Astrocyte (in vitro differentiated cells and primary cell): ENCODE data around the gene MAP2K7. TPM values are rescaled to one million over a fixed set of nuclear protein-coding genes. Genes with fewer than 3 reads are reported as not detected.

ENCODE experiments used
- DNase-seq: peaks from one replicate; pipeline ENCODE4 v3.0.0-alpha.2; 2010; ENCODE audit warnings: low read depth
- FAIRE-seq: peaks from 2 replicates; lab custom pipeline; 2011; peaks lifted over from hg19 to GRCh38; lab: Jason Lieb, UNC
- H2AFZ ChIP-seq: 2 replicates; pipeline ENCODE4 v1.6.0; 2012; ENCODE audit warnings: low read depth, low read length, inconsistent platforms
- H3K27ac ChIP-seq: 2 replicates; pipeline ENCODE4 v1.5.1; 2011; ENCODE audit warnings: low read depth, low read length, inconsistent platforms
- H3K27me3 ChIP-seq: 2 replicates; pipeline ENCODE4 v1.6.0; 2011; ENCODE audit warnings: low read length, inconsistent platforms; ENCODE audit not compliant: insufficient read depth
- H3K36me3 ChIP-seq: 2 replicates; pipeline ENCODE4 v1.5.1; 2011; ENCODE audit warnings: low read length, inconsistent platforms; ENCODE audit not compliant: insufficient read depth
- H3K4me1 ChIP-seq: 2 replicates; pipeline ENCODE4 v1.5.1; 2011; ENCODE audit warnings: low read length, inconsistent platforms; ENCODE audit not compliant: insufficient read depth
- H3K4me2 ChIP-seq: 2 replicates; pipeline ENCODE4 v1.6.0; 2012; ENCODE audit warnings: low read length, inconsistent platforms
- H3K4me3 ChIP-seq: 2 replicates; pipeline ENCODE4 v1.5.1; 2011; ENCODE audit warnings: low read depth, mild to moderate bottlenecking, low read length, inconsistent platforms; ENCODE audit not compliant: insufficient read depth
- H3K79me2 ChIP-seq: 2 replicates; pipeline ENCODE4 v1.6.0; 2012; ENCODE audit warnings: mild to moderate bottlenecking, low read length, inconsistent platforms; ENCODE audit not compliant: insufficient read depth
- H3K9ac ChIP-seq: 2 replicates; pipeline ENCODE4 v1.6.0; 2012; ENCODE audit warnings: mild to moderate bottlenecking, low read length, inconsistent platforms
- H3K9me3 ChIP-seq: 2 replicates; pipeline ENCODE4 v1.5.1; 2012; ENCODE audit warnings: low read depth, mild to moderate bottlenecking, low read length, inconsistent platforms; ENCODE audit not compliant: insufficient read depth
- H4K20me1 ChIP-seq: 2 replicates; pipeline ENCODE4 v1.6.0; 2012; ENCODE audit warnings: low read length, inconsistent platforms; ENCODE audit not compliant: insufficient read depth
- H3K27ac Mint-ChIP-seq: one replicate; pipeline ENCODE4 v1.8.0; 2021; ENCODE audit warnings: mild to moderate bottlenecking, mixed read lengths; ENCODE audit not compliant: unreplicated experiment
- H3K27me3 Mint-ChIP-seq: one replicate; pipeline ENCODE4 v1.8.0; 2021; ENCODE audit warnings: low read depth, mixed read lengths; ENCODE audit not compliant: unreplicated experiment
- H3K36me3 Mint-ChIP-seq: one replicate; pipeline ENCODE4 v1.8.0; 2021; ENCODE audit warnings: low read depth, mixed read lengths; ENCODE audit not compliant: unreplicated experiment
- H3K4me1 Mint-ChIP-seq: one replicate; pipeline ENCODE4 v1.8.0; 2021; ENCODE audit warnings: low read depth, mixed read lengths; ENCODE audit not compliant: unreplicated experiment
- H3K4me3 Mint-ChIP-seq: one replicate; pipeline ENCODE4 v1.8.0; 2021; ENCODE audit warnings: mild to moderate bottlenecking, moderate library complexity, mixed read lengths; ENCODE audit not compliant: unreplicated experiment
- H3K9me3 Mint-ChIP-seq: one replicate; pipeline ENCODE4 v1.8.0; 2021; ENCODE audit warnings: mild to moderate bottlenecking, mixed read lengths; ENCODE audit not compliant: unreplicated experiment
- CTCF ChIP-seq: IDR thresholded peaks from 2 replicates; pipeline ENCODE4 v1.5.1; 2011; ENCODE audit warnings: low read depth, mild to moderate bottlenecking, inconsistent platforms, low read length, moderate library complexity; ENCODE audit not compliant: insufficient read depth
- EZH2 ChIP-seq: IDR thresholded peaks from 2 replicates; pipeline ENCODE4 v1.6.1; 2012; ENCODE audit warnings: mild to moderate bottlenecking, low read length, inconsistent platforms; ENCODE audit not compliant: insufficient read depth
- total RNA-seq: library from RNA; stranded (reverse); gene quantifications from 2 replicates; pipeline ENCODE4 v1.2.1, GENCODE V29; 2021

The MAP2K7 gene
- total RNA-seq, 1 donor from 2014 or later = 22.9 TPM

- Mint-ChIP-seq H3K27me3 (peaks cover 7% of the 10 kb centered on the region), H3K36me3 (peaks cover 3% of the 10 kb centered on the region), H3K4me1 (no peaks in the 10 kb centered on the region), H3K9me3 (no peaks in the 10 kb centered on the region), H3K4me3 (no peak overlapping the region), H3K27ac (no peak overlapping the region)
- peaks cover 2% of the 10 kb centered on the region for H3K4me1 ChIP-seq
- TF ChIP-seq EZH2 (no peak), CTCF (no peak)
- peaks cover 4% of the 10 kb centered on the region for H3K27me3 ChIP-seq
- no peaks in the 10 kb centered on the region for H3K9me3 ChIP-seq
- H2AFZ ChIP-seq = no peak overlapping the region
- H3K27ac ChIP-seq = no peak overlapping the region
- no peak overlapping the region for H3K9ac ChIP-seq
- H3K36me3 ChIP-seq = no peaks in the 10 kb centered on the region
- H3K4me2 ChIP-seq = no peak overlapping the region
- FAIRE-seq = no peak
- peaks cover 40% of the 10 kb centered on the region for H4K20me1 ChIP-seq
- H3K4me3 ChIP-seq = no peak overlapping the region
- no peak for DNase-seq
- peaks cover 26% of the 10 kb centered on the region for H3K79me2 ChIP-seq
Measured at GRCh38 chr19:7910321-7911161, 6.9 kb downstream of the MAP2K7 start.

- no peak for FAIRE-seq
- DNase-seq = no peak
- H3K36me3 ChIP-seq = no peaks in the 10 kb centered on the region
- Mint-ChIP-seq H3K36me3 (peaks cover 3% of the 10 kb centered on the region), H3K27me3 (peaks cover 10% of the 10 kb centered on the region), H3K9me3 (no peaks in the 10 kb centered on the region), H3K27ac (no peak overlapping the region), H3K4me1 (no peaks in the 10 kb centered on the region), H3K4me3 (no peak overlapping the region)
- H3K4me2 ChIP-seq = no peak overlapping the region
- H3K9me3 ChIP-seq = no peaks in the 10 kb centered on the region
- H3K4me3 ChIP-seq = no peak overlapping the region
- TF ChIP-seq CTCF = no peak
- no peak for TF ChIP-seq EZH2
- no peak overlapping the region for H2AFZ ChIP-seq
- peaks cover 11% of the 10 kb centered on the region for H3K27me3 ChIP-seq
- peaks cover 16% of the 10 kb centered on the region for H3K79me2 ChIP-seq
- H3K4me1 ChIP-seq = peaks cover 8% of the 10 kb centered on the region
- no peak overlapping the region for H3K27ac ChIP-seq
- peaks cover 35% of the 10 kb centered on the region for H4K20me1 ChIP-seq
- no peak overlapping the region for H3K9ac ChIP-seq
Measured at GRCh38 chr19:7911508-7912143, 7.9 kb downstream of the MAP2K7 start.
